WTC11 (cell line): Measurements from ENCODE around the gene EPGN.

Source experiments
- ELF4 ChIP-seq: sonication (generic); formaldehyde crosslinking; IDR thresholded peaks from 2 replicates; pipeline ENCODE4 v1.8.1; 2022; ENCODE audit warnings: low read depth, mild to moderate bottlenecking, moderate library complexity, missing genetic modification reagents
- RELA ChIP-seq: sonication (generic); formaldehyde crosslinking; IDR thresholded peaks from 2 replicates; pipeline ENCODE4 v1.8.1; 2022; ENCODE audit warnings: missing genetic modification reagents, mild to moderate bottlenecking, borderline replicate concordance
- TCF7 ChIP-seq: sonication (generic); formaldehyde crosslinking; IDR thresholded peaks from 2 replicates; pipeline ENCODE4 v1.8.0; 2022; ENCODE audit warnings: mild to moderate bottlenecking, low read depth, missing genetic modification reagents, moderate library complexity
- TEAD4 ChIP-seq: sonication (generic); formaldehyde crosslinking; IDR thresholded peaks from 2 replicates; pipeline ENCODE4 v1.8.0; 2022; ENCODE audit warnings: mild to moderate bottlenecking, missing genetic modification reagents
- TF ChIP-seq, protein P1 (sequence below): fragments of 200-600 bp; IDR thresholded peaks from 2 replicates; pipeline ENCODE4 v1.8.0; 2022; ENCODE audit warnings: antibody characterized with exemption

- no peak for TF ChIP-seq TEAD4 (CRISPR knock-in tag)
- TF ChIP-seq RELA (CRISPR knock-in tag): no peak
- TF ChIP-seq, protein P1, sequence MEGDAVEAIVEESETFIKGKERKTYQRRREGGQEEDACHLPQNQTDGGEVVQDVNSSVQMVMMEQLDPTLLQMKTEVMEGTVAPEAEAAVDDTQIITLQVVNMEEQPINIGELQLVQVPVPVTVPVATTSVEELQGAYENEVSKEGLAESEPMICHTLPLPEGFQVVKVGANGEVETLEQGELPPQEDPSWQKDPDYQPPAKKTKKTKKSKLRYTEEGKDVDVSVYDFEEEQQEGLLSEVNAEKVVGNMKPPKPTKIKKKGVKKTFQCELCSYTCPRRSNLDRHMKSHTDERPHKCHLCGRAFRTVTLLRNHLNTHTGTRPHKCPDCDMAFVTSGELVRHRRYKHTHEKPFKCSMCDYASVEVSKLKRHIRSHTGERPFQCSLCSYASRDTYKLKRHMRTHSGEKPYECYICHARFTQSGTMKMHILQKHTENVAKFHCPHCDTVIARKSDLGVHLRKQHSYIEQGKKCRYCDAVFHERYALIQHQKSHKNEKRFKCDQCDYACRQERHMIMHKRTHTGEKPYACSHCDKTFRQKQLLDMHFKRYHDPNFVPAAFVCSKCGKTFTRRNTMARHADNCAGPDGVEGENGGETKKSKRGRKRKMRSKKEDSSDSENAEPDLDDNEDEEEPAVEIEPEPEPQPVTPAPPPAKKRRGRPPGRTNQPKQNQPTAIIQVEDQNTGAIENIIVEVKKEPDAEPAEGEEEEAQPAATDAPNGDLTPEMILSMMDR: no peak
- TF ChIP-seq ELF4 (CRISPR knock-in tag): no peak
- TF ChIP-seq TCF7 (CRISPR knock-in tag): no peak
Observed at GRCh38 chr4:74282926-74283325, 25.3 kb upstream of the EPGN start.
